SU-DHL-6 (cell line): Measurements from ENCODE around the gene CCK.

Experiments
- EZH2phosphoT487 ChIP-seq: fragments of 200-600 bp; sonication (generic), shearing (Covaris generic); conservative IDR thresholded peaks from 2 replicates; pipeline ENCODE4 v1.6.1; 2018; ENCODE audit warnings: mild to moderate bottlenecking, antibody characterized with exemption, low read length, moderate library complexity, mixed read lengths
- TF ChIP-seq, protein P1 (sequence below): fragments of 200-600 bp; sonication (generic); IDR thresholded peaks from one replicate; pipeline ENCODE4 v1.5.1; 2017; ENCODE audit warnings: antibody characterized with exemption, mild to moderate bottlenecking, low read length, moderate library complexity; ENCODE audit not compliant: insufficient read depth, poor library complexity, severe bottlenecking

- TF ChIP-seq, protein P1, sequence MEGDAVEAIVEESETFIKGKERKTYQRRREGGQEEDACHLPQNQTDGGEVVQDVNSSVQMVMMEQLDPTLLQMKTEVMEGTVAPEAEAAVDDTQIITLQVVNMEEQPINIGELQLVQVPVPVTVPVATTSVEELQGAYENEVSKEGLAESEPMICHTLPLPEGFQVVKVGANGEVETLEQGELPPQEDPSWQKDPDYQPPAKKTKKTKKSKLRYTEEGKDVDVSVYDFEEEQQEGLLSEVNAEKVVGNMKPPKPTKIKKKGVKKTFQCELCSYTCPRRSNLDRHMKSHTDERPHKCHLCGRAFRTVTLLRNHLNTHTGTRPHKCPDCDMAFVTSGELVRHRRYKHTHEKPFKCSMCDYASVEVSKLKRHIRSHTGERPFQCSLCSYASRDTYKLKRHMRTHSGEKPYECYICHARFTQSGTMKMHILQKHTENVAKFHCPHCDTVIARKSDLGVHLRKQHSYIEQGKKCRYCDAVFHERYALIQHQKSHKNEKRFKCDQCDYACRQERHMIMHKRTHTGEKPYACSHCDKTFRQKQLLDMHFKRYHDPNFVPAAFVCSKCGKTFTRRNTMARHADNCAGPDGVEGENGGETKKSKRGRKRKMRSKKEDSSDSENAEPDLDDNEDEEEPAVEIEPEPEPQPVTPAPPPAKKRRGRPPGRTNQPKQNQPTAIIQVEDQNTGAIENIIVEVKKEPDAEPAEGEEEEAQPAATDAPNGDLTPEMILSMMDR = no peak
- TF ChIP-seq EZH2phosphoT487 = no peak
These were observed 660 bp downstream of the CCK start for GRCh38 chr3:42265059-42265991.
